Measurements from ENCODE around the gene PTN. TPM values are rescaled to one million over a fixed set of nuclear protein-coding genes. Genes with fewer than 3 reads are reported as not detected.
"Not testable (repeated sequence)": the region's sequence is repeated elsewhere in the genome, so short reads cannot be mapped to it uniquely, and the experiment has no call there.

PTN gene
- total and polyA plus RNA-seq, 2 experiments from 2014 or later = 8.3 to 8.5 TPM

GRCh38 chr7:137196648-137197047 is 146.9 kb downstream of the PTN start:
- no peaks in the 10 kb centered on the region for H3K36me3 ChIP-seq (ENCODE audit: low read depth)
- H3K4me2 ChIP-seq (ENCODE audit: unreplicated experiment) = no peak overlapping the region
- no peaks in the 10 kb centered on the region for H3K4me1 ChIP-seq (ENCODE audit: insufficient read depth)
- H3K27ac ChIP-seq = no peak overlapping the region
- no peak for TF ChIP-seq EZH2phosphoT487 (IDR thresholded peaks at IDR 0.05; ENCODE audit: insufficient read depth, low read depth)
- TF ChIP-seq EZH2 (IDR thresholded peaks at IDR 0.05; ENCODE audit: insufficient read depth, poor library complexity, severe bottlenecking) = no peak
- in situ Hi-C loops (cut with MboI) = no loop called here
- H3K9ac ChIP-seq = no peak overlapping the region
- no peaks in the 10 kb centered on the region for H3F3A ChIP-seq (ENCODE audit: insufficient read depth)
- H3K9me3 ChIP-seq (ENCODE audit: low read depth) = no peaks in the 10 kb centered on the region
- WGBS, 2 experiments (ENCODE audit: low coverage in 1 of 2, low lambda C conversion rate in 2 of 2, missing lambda C conversion rate in 2 of 2) = 42 to 44% methylated on average over 1 of the region's 1 CpG
- H3K4me3 ChIP-seq = no peak overlapping the region
- H3K9me2 ChIP-seq (ENCODE audit: insufficient read depth) = no peaks in the 10 kb centered on the region
- H3K27me3 ChIP-seq (replicated peaks; ENCODE audit: insufficient read depth) = no peaks in the 10 kb centered on the region
- no peaks in the 10 kb centered on the region for H3K79me2 ChIP-seq (ENCODE audit: insufficient read depth)
- H4K20me1 ChIP-seq (ENCODE audit: insufficient read depth) = no peaks in the 10 kb centered on the region
- H2AFZ ChIP-seq = peak overlapping the region; percentile 14; the same call in 1 of the 2 replicates
- DNase-seq = no peak

GRCh38 chr7:137195996-137196395 is 147.5 kb downstream of the PTN start:
- no peak for DNase-seq

GRCh38 chr7:137181619-137182018 is 161.9 kb downstream of the PTN start:
- H4K20me1 ChIP-seq (ENCODE audit: insufficient read depth); H3K27me3 ChIP-seq (replicated peaks; ENCODE audit: insufficient read depth); DNase-seq; H3K4me2 ChIP-seq (ENCODE audit: unreplicated experiment); H3K79me2 ChIP-seq (ENCODE audit: insufficient read depth); in situ Hi-C loops (cut with MboI); H3K4me1 ChIP-seq (ENCODE audit: insufficient read depth); H3K9me2 ChIP-seq (ENCODE audit: insufficient read depth); H3K9me3 ChIP-seq (ENCODE audit: low read depth); H3K36me3 ChIP-seq (ENCODE audit: low read depth); H3K9ac ChIP-seq; H3K4me3 ChIP-seq; H2AFZ ChIP-seq; H3F3A ChIP-seq (ENCODE audit: insufficient read depth); H3K27ac ChIP-seq: not testable (repeated sequence)
- 78 to 80% methylated on average over 19 to 24 of the region's 25 CpGs for WGBS, 2 experiments (ENCODE audit: low coverage in 1 of 2, low lambda C conversion rate in 2 of 2, missing lambda C conversion rate in 2 of 2)

More at GRCh38 chr7:137195996-137196395, 147.5 kb downstream of the PTN start:
- TF ChIP-seq EZH2phosphoT487 (IDR thresholded peaks at IDR 0.05; ENCODE audit: insufficient read depth, low read depth) (no peak), EZH2 (IDR thresholded peaks at IDR 0.05; ENCODE audit: insufficient read depth, poor library complexity, severe bottlenecking) (no peak)
- Histone ChIP-seq H3K9ac (no peak overlapping the region), H3K79me2 (ENCODE audit: insufficient read depth) (no peaks in the 10 kb centered on the region), H3K4me3 (no peak overlapping the region), H3K36me3 (ENCODE audit: low read depth) (no peaks in the 10 kb centered on the region), H4K20me1 (ENCODE audit: insufficient read depth) (no peaks in the 10 kb centered on the region), H2AFZ (0 out of 2 replicates have a peak overlapping the region, but pooled peaks have one; percentile 14), H3K4me1 (ENCODE audit: insufficient read depth) (no peaks in the 10 kb centered on the region), H3K4me2 (ENCODE audit: unreplicated experiment) (no peak overlapping the region), H3K9me2 (ENCODE audit: insufficient read depth) (no peaks in the 10 kb centered on the region), H3K27ac (no peak overlapping the region), H3K27me3 (replicated peaks; ENCODE audit: insufficient read depth) (no peaks in the 10 kb centered on the region), H3F3A (ENCODE audit: insufficient read depth) (no peaks in the 10 kb centered on the region), H3K9me3 (ENCODE audit: low read depth) (no peaks in the 10 kb centered on the region)
- 67 to 75% methylated on average over 2 of the region's 2 CpGs for WGBS, 2 experiments (ENCODE audit: low coverage in 1 of 2, low lambda C conversion rate in 2 of 2, missing lambda C conversion rate in 2 of 2)
- in situ Hi-C loops (cut with MboI) = no loop called here

Small RNA genes lying within 50 kb of the gene (small RNA-seq; reads per million reads assigned to genes)
- 2.2 reads per million, percentile 67 among the genes with 10 or more reads in this experiment for gene RF00136 (ENCODE audit: low read depth, low replicate concordance)
